Panc1 (cell line): Measurements from ENCODE around the gene VTI1A. TPM values are rescaled to one million over a fixed set of nuclear protein-coding genes. Genes with fewer than 3 reads are reported as not detected.

Source experiments
- ATAC-seq: fragments of 200-7000 bp; cut with Tn5 transposase; 2 replicates; pipeline ENCODE4 v1.9.1; 2020; ENCODE audit warnings: mild to moderate bottlenecking, moderate library complexity
- BruUV-seq: library from RNA; stranded (reverse); fragments of 400-500 nt; replicated peaks from 2 replicates; lab custom pipeline; 2021; lab: Mats Ljungman, UMichigan
- CTCF ChIA-PET: fragments of 300-600 bp; sonication (Branson Sonifier 250); formaldehyde crosslinking; loops from one replicate; lab custom pipeline; 2022; ENCODE audit warnings: antibody characterized with exemption; lab: Charles Lee
- POLR2A ChIA-PET: fragments of 300-600 bp; sonication (Branson Sonifier 250); formaldehyde crosslinking; loops from one replicate; lab custom pipeline; 2022; ENCODE audit warnings: antibody characterized with exemption; lab: Charles Lee
- DNase-seq: peaks from one replicate; pipeline ENCODE4 v3.0.0-alpha.2; 2010; ENCODE audit warnings: low read depth, low spot score
- H3K27ac ChIP-seq: 2 replicates; pipeline ENCODE4 v1.5.1; 2011; ENCODE audit warnings: mild to moderate bottlenecking, low read length, inconsistent platforms
- H3K27me3 ChIP-seq: fragments of 200-500 bp; sonication (Bioruptor generic); 2 replicates; pipeline ENCODE4 v1.6.0; 2014; ENCODE audit warnings: low read length, inconsistent platforms; ENCODE audit not compliant: control insufficient read depth, insufficient read depth
- H3K36me3 ChIP-seq: fragments of 200-500 bp; sonication (Bioruptor generic); 2 replicates; pipeline ENCODE4 v1.5.1; 2014; ENCODE audit warnings: inconsistent platforms, mild to moderate bottlenecking, low read length, moderate library complexity; ENCODE audit not compliant: control insufficient read depth, insufficient read depth
- H3K4me1 ChIP-seq: 2 replicates; pipeline ENCODE4 v1.5.1; 2011; ENCODE audit warnings: inconsistent platforms, mild to moderate bottlenecking, low read length, moderate library complexity; ENCODE audit not compliant: control insufficient read depth, insufficient read depth
- H3K4me3 ChIP-seq, 2 experiments: 2 replicates each; pipeline ENCODE4 v1.5.1; 2011 to 2012; ENCODE audit warnings: low read depth in 2 of 2, low read length in 2 of 2, mild to moderate bottlenecking in 2 of 2, inconsistent platforms in 1 of 2, moderate library complexity in 1 of 2
- H3K9me3 ChIP-seq: fragments of 200-500 bp; sonication (Bioruptor generic); 2 replicates; pipeline ENCODE4 v1.5.1; 2014; ENCODE audit warnings: low read depth, mild to moderate bottlenecking, inconsistent platforms, low read length, moderate library complexity; ENCODE audit not compliant: control insufficient read depth, insufficient read depth
- CTCF ChIP-seq: fragments of 450-650 bp; IDR thresholded peaks from 2 replicates; pipeline ENCODE4 v1.5.1; 2017; ENCODE audit warnings: mild to moderate bottlenecking
- POLR2AphosphoS5 ChIP-seq: IDR thresholded peaks from 2 replicates; pipeline ENCODE4 v1.6.1; 2012; ENCODE audit warnings: mild to moderate bottlenecking, low read depth, low read length, moderate library complexity
- SIN3A ChIP-seq: IDR thresholded peaks from 2 replicates; pipeline ENCODE4 v1.6.1; 2012; ENCODE audit warnings: low read depth, mild to moderate bottlenecking, low read length, moderate library complexity, borderline replicate concordance; ENCODE audit not compliant: insufficient read depth
- TCF7L2 ChIP-seq: IDR thresholded peaks from 2 replicates; pipeline ENCODE4 v1.6.1; 2011; ENCODE audit warnings: mild to moderate bottlenecking, low read depth, low read length, inconsistent platforms
- in situ Hi-C: cut with HindIII; loops from 2 replicates; pipeline ENCODE4 v1.10.0; 2016; ENCODE audit warnings: low sequenced_read_pairs, low pct_unique_long_range_greater_than_20kb
- intact Hi-C: fragments of 100-400 bp; cut with micrococcal nuclease; formaldehyde crosslinking; loops from one replicate; pipeline ENCODE4 v1.10.0; 2022; ENCODE audit not compliant: unreplicated experiment
- total RNA-seq: library from RNA; stranded (reverse); gene quantifications from one replicate; pipeline ENCODE4 v1.2.1, GENCODE V29; 2021; ENCODE audit not compliant: unreplicated experiment
- TF ChIP-seq, protein P1 (sequence below), 2 experiments: IDR thresholded peaks; 2 replicates each; pipeline ENCODE4 v1.6.1; 2011 to 2012; ENCODE audit warnings: low read depth in 2 of 2, control low read depth in 1 of 2, low read length in 1 of 2, mild to moderate bottlenecking in 1 of 2, moderate library complexity in 1 of 2; ENCODE audit not compliant: insufficient read depth in 1 of 2

VTI1A gene
- total RNA-seq, 1 experiment from 2014 or later, result 36.3 TPM

DNA sequence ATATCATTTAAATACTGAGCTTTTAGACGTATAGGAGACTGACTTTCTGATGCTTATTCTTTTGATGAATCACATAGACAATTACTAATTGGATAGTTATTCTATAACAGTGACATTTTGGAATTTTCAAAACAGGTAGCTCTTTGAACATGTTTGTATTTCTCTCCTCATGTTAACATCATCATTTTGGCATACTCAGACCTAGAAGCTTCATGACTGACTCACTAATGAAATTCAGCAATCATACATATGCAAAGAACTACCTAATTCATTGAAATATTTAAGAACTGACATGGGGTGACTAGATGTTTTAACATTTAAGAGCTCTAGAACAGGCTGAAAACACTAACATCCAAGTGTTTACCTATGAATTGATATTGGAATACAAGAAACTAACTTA is 192.3 kb downstream of the VTI1A start:
- ATAC-seq (no peak), DNase-seq (no peak)
- CTCF ChIA-PET, result no interaction called here
- intact Hi-C loops (no loop called here), in situ Hi-C loops (no loop called here)
- Histone ChIP-seq H3K27ac (no peak overlapping the region), H3K4me3 (no peak overlapping the region), H3K4me1 (0 out of 2 replicates have a peak, but pooled peaks cover 3% of the 10 kb centered on the region), H3K9me3 (no peaks in the 10 kb centered on the region), H3K36me3 (no peaks in the 10 kb centered on the region), H3K27me3 (no peaks in the 10 kb centered on the region)
- BruUV-seq, result no TSS peak
- POLR2A ChIA-PET, result no interaction called here
- no peak for TF ChIP-seq POLR2AphosphoS5
- TF ChIP-seq SIN3A, result no peak
- no peak for TF ChIP-seq TCF7L2
- TF ChIP-seq, protein P1, sequence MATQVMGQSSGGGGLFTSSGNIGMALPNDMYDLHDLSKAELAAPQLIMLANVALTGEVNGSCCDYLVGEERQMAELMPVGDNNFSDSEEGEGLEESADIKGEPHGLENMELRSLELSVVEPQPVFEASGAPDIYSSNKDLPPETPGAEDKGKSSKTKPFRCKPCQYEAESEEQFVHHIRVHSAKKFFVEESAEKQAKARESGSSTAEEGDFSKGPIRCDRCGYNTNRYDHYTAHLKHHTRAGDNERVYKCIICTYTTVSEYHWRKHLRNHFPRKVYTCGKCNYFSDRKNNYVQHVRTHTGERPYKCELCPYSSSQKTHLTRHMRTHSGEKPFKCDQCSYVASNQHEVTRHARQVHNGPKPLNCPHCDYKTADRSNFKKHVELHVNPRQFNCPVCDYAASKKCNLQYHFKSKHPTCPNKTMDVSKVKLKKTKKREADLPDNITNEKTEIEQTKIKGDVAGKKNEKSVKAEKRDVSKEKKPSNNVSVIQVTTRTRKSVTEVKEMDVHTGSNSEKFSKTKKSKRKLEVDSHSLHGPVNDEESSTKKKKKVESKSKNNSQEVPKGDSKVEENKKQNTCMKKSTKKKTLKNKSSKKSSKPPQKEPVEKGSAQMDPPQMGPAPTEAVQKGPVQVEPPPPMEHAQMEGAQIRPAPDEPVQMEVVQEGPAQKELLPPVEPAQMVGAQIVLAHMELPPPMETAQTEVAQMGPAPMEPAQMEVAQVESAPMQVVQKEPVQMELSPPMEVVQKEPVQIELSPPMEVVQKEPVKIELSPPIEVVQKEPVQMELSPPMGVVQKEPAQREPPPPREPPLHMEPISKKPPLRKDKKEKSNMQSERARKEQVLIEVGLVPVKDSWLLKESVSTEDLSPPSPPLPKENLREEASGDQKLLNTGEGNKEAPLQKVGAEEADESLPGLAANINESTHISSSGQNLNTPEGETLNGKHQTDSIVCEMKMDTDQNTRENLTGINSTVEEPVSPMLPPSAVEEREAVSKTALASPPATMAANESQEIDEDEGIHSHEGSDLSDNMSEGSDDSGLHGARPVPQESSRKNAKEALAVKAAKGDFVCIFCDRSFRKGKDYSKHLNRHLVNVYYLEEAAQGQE (IDR thresholded peaks at IDR 0.05; ENCODE audit: insufficient read depth in 1 of 2, low read depth in 2 of 2, low read length in 1 of 2), result no peak
- no peak for TF ChIP-seq CTCF

DNA sequence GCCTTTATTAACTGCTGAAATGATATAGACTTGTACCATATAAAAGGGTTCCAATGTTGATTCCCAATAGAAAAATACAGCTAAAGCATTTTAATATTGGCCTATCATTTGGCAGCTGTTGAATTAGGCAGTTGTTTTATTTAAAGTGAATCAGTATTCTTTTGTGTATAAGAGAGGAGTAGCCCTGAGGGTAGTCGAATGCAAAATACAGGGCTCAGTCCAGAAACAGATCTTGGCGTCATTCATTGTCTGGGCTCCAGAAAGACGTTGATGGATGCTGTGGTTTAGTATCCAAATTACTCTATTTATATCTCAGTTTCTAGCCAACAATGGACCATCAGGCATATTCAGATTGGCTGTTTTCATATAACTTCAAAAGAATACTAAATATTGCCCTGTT is 193.6 kb downstream of the VTI1A start:
- Histone ChIP-seq H3K27ac (no peak overlapping the region), H3K4me3 (no peak overlapping the region), H3K36me3 (no peaks in the 10 kb centered on the region), H3K27me3 (no peaks in the 10 kb centered on the region), H3K9me3 (no peaks in the 10 kb centered on the region), H3K4me1 (0 out of 2 replicates have a peak, but pooled peaks cover 3% of the 10 kb centered on the region)
- ChIA-PET POLR2A (interaction anchor here (0.7 kb wide), 1 partner anchor 310 kb away, joined by 10 read pairs; no protein-coding TSS in a partner anchor), CTCF (no interaction called here)
- BruUV-seq, result no TSS peak
- TF ChIP-seq TCF7L2, result no peak
- TF ChIP-seq, protein P1 (IDR thresholded peaks at IDR 0.05; ENCODE audit: insufficient read depth in 1 of 2, low read depth in 2 of 2, low read length in 1 of 2), result no peak
- no peak for TF ChIP-seq POLR2AphosphoS5
- no peak for TF ChIP-seq SIN3A
- TF ChIP-seq CTCF, result no peak
- no peak for DNase-seq
- no peak for ATAC-seq
- intact Hi-C loops (no loop called here), in situ Hi-C loops (no loop called here)
